ENCODE data around the gene MMD2. TPM values are rescaled to one million over a fixed set of nuclear protein-coding genes. Genes with fewer than 3 reads are reported as not detected.
A peak's percentile ranks its signal among the peaks of the same experiment; 100 is the strongest.
"Not testable (repeated sequence)": the region's sequence is repeated elsewhere in the genome, so short reads cannot be mapped to it uniquely, and the experiment has no call there.

The MMD2 gene
- total RNA-seq, 2 donors from 2014 or later, result not detected

DNA sequence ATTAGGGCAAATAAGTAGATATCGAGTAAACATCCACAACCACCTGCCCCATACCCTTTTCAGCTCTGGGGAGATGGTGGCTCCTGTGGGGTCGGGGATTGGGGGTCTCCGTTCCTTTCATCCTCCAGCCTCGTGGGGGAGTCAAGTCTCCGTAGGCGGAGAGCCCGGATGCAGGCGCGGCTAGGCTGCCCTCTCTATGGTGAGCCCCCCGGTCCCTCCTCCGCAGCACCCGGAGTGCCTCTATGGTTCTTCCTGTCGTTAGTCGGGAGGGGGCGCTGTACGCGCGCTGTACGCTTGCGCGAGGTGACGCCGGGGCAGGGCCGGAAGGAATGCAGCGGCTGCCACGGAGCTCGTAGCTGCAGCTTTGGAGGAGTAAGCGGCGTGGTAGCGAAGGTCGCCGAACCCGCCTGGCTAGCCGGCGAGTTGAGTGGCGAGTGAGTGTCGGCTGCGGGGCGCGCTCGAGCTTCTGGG is 14.8 kb upstream of the MMD2 start:
- H3K9me3 ChIP-seq, result no peaks in the 10 kb centered on the region
- intact Hi-C loops (cut with DNase I), result loop anchor here (2.0 kb wide), 1 partner anchor 111 kb away; no protein-coding TSS in a partner anchor

DNA sequence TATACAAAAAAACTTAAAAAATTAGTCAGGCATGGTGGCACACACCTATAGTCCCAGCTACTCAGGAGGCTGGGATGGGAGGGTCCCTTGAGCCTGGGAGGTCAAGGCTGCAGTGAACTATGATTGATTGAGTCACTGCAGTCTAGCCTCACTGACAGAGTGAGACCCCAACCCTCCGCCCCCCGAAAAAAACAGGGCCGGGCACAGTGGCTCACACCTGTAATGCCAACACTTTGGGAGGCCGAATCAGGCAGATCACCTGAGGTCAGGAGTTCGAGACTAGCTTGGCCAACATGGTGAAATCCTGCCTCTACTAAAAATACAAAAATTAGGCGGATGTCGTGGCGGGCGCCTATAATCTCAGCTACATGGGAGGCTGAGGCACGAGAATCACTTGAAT is 13.5 kb upstream of the MMD2 start:
- H3K9ac ChIP-seq (ENCODE audit: low read depth in 2 of 2, low read length in 2 of 2); H3K27me3 ChIP-seq; DNase-seq; H3K27ac ChIP-seq; H3K4me3 ChIP-seq; H3K9me3 ChIP-seq; H3K4me1 ChIP-seq: not testable (repeated sequence)
- peaks cover 11% of the 10 kb centered on the region for H3K36me3 ChIP-seq
- intact Hi-C loops (cut with DNase I), result loop anchor here (2.0 kb wide), 1 partner anchor 112 kb away; no protein-coding TSS in a partner anchor

More for the DNA sequence above, 14.8 kb upstream of the MMD2 start:
- Histone ChIP-seq H3K27me3 (no peaks in the 10 kb centered on the region), H3K9ac (ENCODE audit: low read depth in 2 of 2, low read length in 2 of 2) (peak overlapping the region; percentile 58 to 83), H3K4me1 (no peaks in the 10 kb centered on the region), H3K36me3 (peaks cover 16% of the 10 kb centered on the region), H3K4me3 (peak overlapping the region; percentile 84), H3K27ac (peak overlapping the region; percentile 89)
- TF ChIP-seq, protein P1, sequence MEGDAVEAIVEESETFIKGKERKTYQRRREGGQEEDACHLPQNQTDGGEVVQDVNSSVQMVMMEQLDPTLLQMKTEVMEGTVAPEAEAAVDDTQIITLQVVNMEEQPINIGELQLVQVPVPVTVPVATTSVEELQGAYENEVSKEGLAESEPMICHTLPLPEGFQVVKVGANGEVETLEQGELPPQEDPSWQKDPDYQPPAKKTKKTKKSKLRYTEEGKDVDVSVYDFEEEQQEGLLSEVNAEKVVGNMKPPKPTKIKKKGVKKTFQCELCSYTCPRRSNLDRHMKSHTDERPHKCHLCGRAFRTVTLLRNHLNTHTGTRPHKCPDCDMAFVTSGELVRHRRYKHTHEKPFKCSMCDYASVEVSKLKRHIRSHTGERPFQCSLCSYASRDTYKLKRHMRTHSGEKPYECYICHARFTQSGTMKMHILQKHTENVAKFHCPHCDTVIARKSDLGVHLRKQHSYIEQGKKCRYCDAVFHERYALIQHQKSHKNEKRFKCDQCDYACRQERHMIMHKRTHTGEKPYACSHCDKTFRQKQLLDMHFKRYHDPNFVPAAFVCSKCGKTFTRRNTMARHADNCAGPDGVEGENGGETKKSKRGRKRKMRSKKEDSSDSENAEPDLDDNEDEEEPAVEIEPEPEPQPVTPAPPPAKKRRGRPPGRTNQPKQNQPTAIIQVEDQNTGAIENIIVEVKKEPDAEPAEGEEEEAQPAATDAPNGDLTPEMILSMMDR (IDR thresholded peaks at IDR 0.05), result peak; percentile 74
- DNase-seq, result peak; percentile 92

DNA sequence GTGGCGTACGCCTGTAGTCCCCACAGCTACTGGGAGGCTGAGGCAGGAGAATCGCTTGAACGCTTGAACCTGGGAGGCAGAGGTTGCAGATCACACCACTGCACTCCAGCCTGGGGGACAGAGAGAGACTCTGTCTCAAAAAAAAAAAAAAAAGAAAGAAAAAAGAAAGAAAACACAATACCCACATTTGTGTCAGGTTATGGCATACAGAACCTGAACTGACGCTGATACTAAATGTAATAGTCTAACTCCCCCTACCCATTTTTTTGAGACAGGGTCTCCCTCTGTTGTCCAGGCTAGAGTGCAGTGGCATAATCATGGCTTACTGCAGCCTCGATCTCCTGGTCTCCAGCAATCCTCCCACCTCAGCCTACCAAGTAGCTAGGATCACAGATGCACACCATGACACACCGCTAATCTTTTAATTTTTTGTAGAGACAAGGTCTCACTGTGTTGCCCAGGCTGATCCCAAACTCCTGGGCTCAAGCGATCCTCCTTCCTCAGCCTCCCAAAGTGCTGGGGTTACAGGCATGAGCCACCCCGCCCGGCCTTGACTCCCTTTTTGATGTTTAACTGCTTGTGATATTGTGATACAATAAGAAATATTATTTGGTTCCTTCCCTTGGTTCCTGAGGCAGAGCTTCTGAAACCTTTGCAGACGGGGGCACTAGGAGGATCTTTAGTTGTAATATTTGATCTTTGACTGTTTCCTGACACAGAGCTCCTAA is 6.5 kb upstream of the MMD2 start:
- Histone ChIP-seq H3K27ac (no peak overlapping the region), H3K9ac (ENCODE audit: low read depth in 2 of 2, low read length in 2 of 2) (no peak overlapping the region), H3K9me3 (no peaks in the 10 kb centered on the region), H3K27me3 (no peaks in the 10 kb centered on the region), H3K4me3 (no peak overlapping the region), H3K36me3 (no peaks in the 10 kb centered on the region), H3K4me1 (no peaks in the 10 kb centered on the region)
- intact Hi-C loops (cut with DNase I), result no loop called here
- DNase-seq, result no peak
- TF ChIP-seq, protein P1 (IDR thresholded peaks at IDR 0.05), result no peak

DNA sequence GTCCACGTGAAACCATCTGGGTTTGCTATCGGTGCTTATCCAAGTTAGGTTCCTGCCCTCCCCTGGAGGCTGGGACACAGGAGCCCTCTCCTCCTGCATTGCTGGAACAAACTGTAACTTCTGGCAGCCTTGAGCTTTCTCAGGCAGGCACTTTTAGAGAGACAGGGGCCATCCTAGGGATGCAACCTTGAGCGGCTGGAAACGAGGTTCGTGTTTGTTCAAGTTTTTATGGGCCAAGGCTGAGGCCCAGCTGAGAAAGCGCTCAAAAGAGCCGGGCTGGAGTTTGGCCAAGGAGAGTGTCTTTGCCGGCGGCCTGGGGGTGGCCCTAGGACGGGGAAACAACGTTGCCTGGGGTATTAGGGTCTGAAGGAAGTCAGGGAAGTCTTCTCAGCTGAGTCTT is 5.5 kb upstream of the MMD2 start:
- DNase-seq, result no peak
- Histone ChIP-seq H3K27ac (no peak overlapping the region), H3K9ac (ENCODE audit: low read depth in 2 of 2, low read length in 2 of 2) (no peak overlapping the region), H3K4me1 (no peaks in the 10 kb centered on the region), H3K36me3 (no peaks in the 10 kb centered on the region), H3K9me3 (no peaks in the 10 kb centered on the region), H3K4me3 (no peak overlapping the region), H3K27me3 (no peaks in the 10 kb centered on the region)
- TF ChIP-seq, protein P1 (IDR thresholded peaks at IDR 0.05), result no peak
- intact Hi-C loops (cut with DNase I), result no loop called here

DNA sequence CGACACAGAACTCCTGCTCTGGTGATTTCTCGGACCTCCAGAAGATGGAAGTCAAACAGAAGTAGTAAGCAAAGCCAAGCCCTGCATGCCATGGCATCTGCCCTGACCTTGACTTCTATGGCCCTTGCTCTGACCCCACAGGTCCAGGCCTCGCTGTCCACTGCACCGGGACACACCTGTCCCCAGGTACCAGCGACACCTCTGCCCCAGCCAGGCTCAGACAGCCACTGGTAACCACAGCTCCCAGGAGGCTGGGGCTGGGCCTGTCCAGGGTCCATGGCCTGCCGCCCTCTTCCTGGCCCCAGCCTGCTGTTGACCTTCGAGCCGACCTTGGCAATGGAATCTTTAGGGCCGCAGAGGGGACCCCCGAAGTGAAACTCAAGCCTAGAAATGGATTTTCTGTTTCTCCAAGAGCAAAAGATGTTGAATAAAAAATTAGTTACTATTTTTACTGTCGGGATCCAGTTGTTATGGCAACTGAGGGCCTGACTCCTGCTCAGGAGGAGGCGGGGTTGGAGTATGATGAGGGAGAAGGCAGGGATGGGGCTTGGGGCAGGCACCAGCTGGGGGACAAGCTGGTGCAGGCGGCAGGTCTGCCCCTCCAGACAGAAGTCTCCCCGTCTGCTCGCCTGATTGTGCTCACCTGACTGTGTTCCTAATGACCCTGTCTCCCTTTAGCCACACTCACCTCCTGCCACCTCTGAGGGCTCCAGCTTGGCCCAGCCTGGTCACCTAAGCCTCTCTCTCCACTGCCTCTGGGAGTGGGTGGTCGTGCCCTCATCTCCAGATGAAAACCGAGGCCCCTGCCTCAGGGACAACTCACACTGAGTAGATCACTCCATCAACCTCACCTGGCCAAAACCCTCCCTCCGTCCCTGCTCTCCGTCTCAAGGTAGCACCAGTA is 4.1 kb upstream of the MMD2 start:
- no peak overlapping the region for H3K9ac ChIP-seq (ENCODE audit: low read depth in 2 of 2, low read length in 2 of 2)
- no peaks in the 10 kb centered on the region for H3K4me1 ChIP-seq
- H3K27me3 ChIP-seq, result peaks cover 10% of the 10 kb centered on the region
- H3K4me3 ChIP-seq, result no peak overlapping the region
- H3K27ac ChIP-seq, result no peak overlapping the region
- TF ChIP-seq, protein P1 (IDR thresholded peaks at IDR 0.05), result no peak
- no peak for DNase-seq
- intact Hi-C loops (cut with DNase I), result no loop called here
- no peaks in the 10 kb centered on the region for H3K9me3 ChIP-seq
- H3K36me3 ChIP-seq, result no peaks in the 10 kb centered on the region
